Parathyroid adenoma (tissue), 2 donors: Measurements from ENCODE around the gene NGEF.

Source experiments
- H2AFZ ChIP-seq: fragments of 300-600 bp; sonication (generic); one replicate; pipeline ENCODE4 v1.7.0; 2017; ENCODE audit warnings: antibody characterized with exemption, mild to moderate bottlenecking
- H3K27ac ChIP-seq: fragments of 300-600 bp; sonication (generic); one replicate; pipeline ENCODE4 v1.7.0; 2017
- H3K27me3 ChIP-seq: fragments of 300-600 bp; sonication (generic); one replicate; pipeline ENCODE4 v1.7.0; 2017; ENCODE audit warnings: low read length; ENCODE audit not compliant: control insufficient read depth, insufficient read depth
- H3K36me3 ChIP-seq: fragments of 300-600 bp; sonication (generic); one replicate; pipeline ENCODE4 v1.7.0; 2017; ENCODE audit warnings: low read length; ENCODE audit not compliant: control insufficient read depth, insufficient read depth
- H3K4me1 ChIP-seq: fragments of 300-600 bp; sonication (generic); one replicate; pipeline ENCODE4 v1.7.0; 2017; ENCODE audit warnings: control low read depth
- H3K4me2 ChIP-seq: fragments of 300-600 bp; sonication (generic); one replicate; pipeline ENCODE4 v1.7.0; 2017; ENCODE audit warnings: low read length
- H3K4me3 ChIP-seq: fragments of 300-600 bp; sonication (generic); one replicate; pipeline ENCODE4 v1.7.0; 2017; ENCODE audit warnings: low read depth, low read length
- H3K79me2 ChIP-seq: fragments of 300-600 bp; sonication (generic); one replicate; pipeline ENCODE4 v1.7.0; 2017; ENCODE audit warnings: control low read depth
- H3K9ac ChIP-seq: fragments of 300-600 bp; sonication (generic); one replicate; pipeline ENCODE4 v1.7.0; 2017; ENCODE audit warnings: mild to moderate bottlenecking
- H3K9me3 ChIP-seq: fragments of 300-600 bp; sonication (generic); one replicate; pipeline ENCODE4 v1.7.0; 2017; ENCODE audit warnings: low read length; ENCODE audit not compliant: control insufficient read depth
- CTCF ChIP-seq: fragments of 300-600 bp; sonication (generic); IDR thresholded peaks from one replicate; pipeline ENCODE4 v1.7.0; 2017; ENCODE audit warnings: antibody characterized with exemption, mild to moderate bottlenecking
- donor health status: primary hyperparathyroidism.

The NGEF gene

DNA sequence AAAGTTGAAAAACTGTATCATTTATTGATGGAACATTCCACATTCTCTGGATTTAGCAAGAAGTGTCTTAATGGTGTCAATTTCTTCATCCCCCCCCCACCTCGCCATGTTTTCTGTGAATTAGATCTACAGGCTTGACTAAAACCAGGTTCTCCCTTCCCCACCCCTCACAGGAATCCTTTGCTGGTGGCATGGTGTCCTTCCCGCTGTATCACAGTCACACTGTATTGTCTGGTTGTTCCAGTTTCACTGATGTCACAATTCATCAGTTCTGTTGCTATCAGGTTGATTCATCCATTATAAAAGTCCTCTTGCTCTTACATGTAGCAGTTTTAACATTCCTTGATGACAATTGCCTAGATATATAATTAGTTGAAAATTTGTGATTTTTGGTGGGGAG, 149.1 kb downstream of the NGEF start:
- no peak overlapping the region for H3K4me3 ChIP-seq
- no peak for TF ChIP-seq CTCF
- H3K4me1 ChIP-seq, result peaks cover 5% of the 10 kb centered on the region
- H3K9me3 ChIP-seq, result no peaks in the 10 kb centered on the region
- H2AFZ ChIP-seq, result no peak overlapping the region
- H3K36me3 ChIP-seq, result no peaks in the 10 kb centered on the region
- H3K27ac ChIP-seq, result no peak overlapping the region
- H3K9ac ChIP-seq, result no peak overlapping the region
- H3K4me2 ChIP-seq, result no peak overlapping the region
- no peaks in the 10 kb centered on the region for H3K79me2 ChIP-seq
- no peaks in the 10 kb centered on the region for H3K27me3 ChIP-seq

GRCh38 chr2:232861353-232861752, 151.7 kb downstream of the NGEF start:
- Histone ChIP-seq H3K4me1 (peaks cover 5% of the 10 kb centered on the region), H3K4me3 (no peak overlapping the region), H2AFZ (no peak overlapping the region), H3K4me2 (no peak overlapping the region), H3K9me3 (no peaks in the 10 kb centered on the region), H3K9ac (no peak overlapping the region), H3K27me3 (no peaks in the 10 kb centered on the region), H3K27ac (no peak overlapping the region), H3K79me2 (no peaks in the 10 kb centered on the region), H3K36me3 (no peaks in the 10 kb centered on the region)
- no peak for TF ChIP-seq CTCF

- Histone ChIP-seq H2AFZ (no peak overlapping the region), H3K9me3 (no peaks in the 10 kb centered on the region), H3K4me1 (peaks cover 5% of the 10 kb centered on the region), H3K9ac (no peak overlapping the region), H3K27me3 (no peaks in the 10 kb centered on the region), H3K27ac (no peak overlapping the region), H3K79me2 (no peaks in the 10 kb centered on the region), H3K4me3 (no peak overlapping the region), H3K4me2 (no peak overlapping the region), H3K36me3 (no peaks in the 10 kb centered on the region)
- no peak for TF ChIP-seq CTCF
These were observed 152.3 kb downstream of the NGEF start for GRCh38 chr2:232860593-232861241.

DNA sequence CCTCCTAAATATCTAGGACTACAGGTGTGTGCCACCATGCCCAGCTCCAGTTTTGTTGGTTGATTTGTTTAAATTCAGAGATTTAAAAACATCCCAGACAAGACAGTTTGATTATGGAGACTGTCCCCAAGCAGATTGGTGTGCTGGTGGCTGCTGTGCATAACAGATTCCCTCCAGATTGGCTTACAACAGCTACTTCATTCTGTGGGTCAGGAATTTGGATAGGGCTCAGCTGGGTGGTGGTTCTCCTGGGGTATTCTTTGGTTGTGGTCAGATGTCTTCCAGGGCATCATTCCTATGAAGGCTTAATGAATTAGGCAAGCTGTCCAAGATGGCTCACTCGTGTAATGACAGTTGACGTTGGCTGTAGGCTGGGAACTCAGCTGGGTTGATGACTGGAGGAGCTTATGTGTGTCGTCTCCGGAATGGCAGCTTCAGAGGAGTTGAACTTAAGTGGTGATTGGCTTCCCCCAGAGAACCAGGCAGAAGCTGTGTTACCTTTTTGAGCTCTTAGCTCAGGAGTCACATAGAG, 153.6 kb downstream of the NGEF start:
- H3K79me2 ChIP-seq, result no peaks in the 10 kb centered on the region
- peaks cover 5% of the 10 kb centered on the region for H3K4me1 ChIP-seq
- H3K9me3 ChIP-seq, result no peaks in the 10 kb centered on the region
- H3K27ac ChIP-seq, result no peak overlapping the region
- H3K27me3 ChIP-seq, result no peaks in the 10 kb centered on the region
- H3K36me3 ChIP-seq, result no peaks in the 10 kb centered on the region
- no peak overlapping the region for H3K4me3 ChIP-seq
- no peak overlapping the region for H3K4me2 ChIP-seq
- no peak overlapping the region for H2AFZ ChIP-seq
- H3K9ac ChIP-seq, result no peak overlapping the region
- TF ChIP-seq CTCF, result no peak

DNA sequence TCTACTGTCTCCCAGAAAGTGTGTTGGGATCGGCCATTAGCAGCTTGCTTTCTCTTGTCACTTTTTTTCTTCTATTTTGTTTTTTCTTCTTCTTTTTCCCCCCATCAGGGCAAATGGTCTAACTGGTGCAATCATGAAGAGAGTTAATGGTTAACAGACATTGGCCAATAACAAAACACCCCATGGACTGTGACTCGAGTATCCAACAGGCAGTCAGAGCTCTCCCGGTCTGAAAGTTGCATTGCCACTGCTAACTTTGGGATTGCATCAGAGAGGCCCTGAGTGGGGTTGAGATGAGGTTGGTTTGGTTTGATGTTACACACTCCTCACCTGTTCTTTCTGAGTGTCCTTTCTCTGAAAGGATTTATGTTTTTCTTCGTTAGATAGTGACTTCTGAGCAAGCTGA, 155.9 kb downstream of the NGEF start:
- Histone ChIP-seq H3K79me2 (no peaks in the 10 kb centered on the region), H3K27ac (no peak overlapping the region), H3K4me2 (no peak overlapping the region), H3K27me3 (no peaks in the 10 kb centered on the region), H2AFZ (no peak overlapping the region), H3K9ac (no peak overlapping the region), H3K4me1 (peaks cover 5% of the 10 kb centered on the region), H3K4me3 (no peak overlapping the region), H3K36me3 (no peaks in the 10 kb centered on the region), H3K9me3 (no peaks in the 10 kb centered on the region)
- TF ChIP-seq CTCF, result no peak
